HG03520 (cell line): ENCODE measurements around the gene POPDC3.

Source experiments
- ATAC-seq: cut with Tn5 transposase; IDR thresholded peaks from one replicate; pipeline ENCODE4 v1.9.1; 2021; ENCODE audit warnings: mild to moderate bottlenecking, moderate library complexity; ENCODE audit not compliant: unreplicated experiment

POPDC3 gene

DNA sequence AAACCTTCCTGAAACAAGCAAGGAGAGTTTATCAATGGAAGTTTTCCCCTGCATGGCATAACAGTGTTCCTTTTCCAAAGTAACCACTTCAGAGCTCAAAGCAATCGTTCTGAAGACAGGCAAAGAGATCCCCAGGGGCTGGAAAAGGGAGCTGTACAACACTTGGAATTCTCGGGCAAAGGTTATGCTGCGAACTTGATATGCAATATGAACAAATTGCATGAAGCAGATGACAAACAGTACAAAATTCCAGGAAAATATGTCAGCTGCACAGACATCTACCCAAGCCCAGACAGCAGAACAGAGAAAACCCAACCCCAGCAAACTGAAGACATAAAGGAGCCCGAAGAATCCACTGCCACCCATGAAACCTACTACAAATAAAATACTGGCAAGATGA is 18.4 kb downstream of the POPDC3 start:
- no peak for ATAC-seq

DNA sequence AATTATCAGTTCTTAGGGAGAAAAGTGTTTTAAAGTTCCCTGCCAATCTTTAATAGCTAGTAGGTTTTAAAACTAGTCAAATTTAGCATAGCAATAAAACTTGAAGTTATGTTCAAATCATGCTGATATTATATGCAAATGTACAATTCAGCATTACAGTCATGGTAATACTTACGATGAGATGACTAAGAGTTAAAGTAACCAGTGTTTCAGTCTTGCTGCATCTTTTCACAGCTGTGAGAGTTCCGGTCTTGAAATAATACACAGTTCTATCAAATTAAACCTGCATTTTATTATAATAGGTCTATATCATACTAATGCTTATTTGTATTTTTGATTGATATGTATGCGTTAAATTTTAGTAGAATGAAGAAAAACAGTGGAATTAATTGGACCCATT is 26.1 kb downstream of the POPDC3 start:
- ATAC-seq = peak; percentile 52

DNA sequence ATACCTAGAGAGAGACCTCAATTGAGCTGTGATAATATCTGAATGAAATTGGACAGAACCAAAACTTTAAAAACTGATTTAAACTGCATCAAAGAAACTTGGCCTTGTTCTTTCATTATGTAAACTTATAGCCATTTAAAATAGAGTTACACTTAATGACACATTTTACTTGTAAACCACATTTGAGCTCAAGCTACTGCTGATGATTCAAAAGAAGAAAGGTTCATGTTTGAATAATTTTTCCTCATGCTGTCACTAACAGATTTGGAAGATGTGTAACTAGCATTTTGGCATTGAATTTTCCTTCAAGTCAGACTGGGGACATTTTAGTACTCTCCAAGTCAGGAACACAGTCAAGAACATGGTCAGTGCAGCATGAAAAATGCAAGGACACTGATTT is 26.9 kb downstream of the POPDC3 start:
- ATAC-seq = no peak

DNA sequence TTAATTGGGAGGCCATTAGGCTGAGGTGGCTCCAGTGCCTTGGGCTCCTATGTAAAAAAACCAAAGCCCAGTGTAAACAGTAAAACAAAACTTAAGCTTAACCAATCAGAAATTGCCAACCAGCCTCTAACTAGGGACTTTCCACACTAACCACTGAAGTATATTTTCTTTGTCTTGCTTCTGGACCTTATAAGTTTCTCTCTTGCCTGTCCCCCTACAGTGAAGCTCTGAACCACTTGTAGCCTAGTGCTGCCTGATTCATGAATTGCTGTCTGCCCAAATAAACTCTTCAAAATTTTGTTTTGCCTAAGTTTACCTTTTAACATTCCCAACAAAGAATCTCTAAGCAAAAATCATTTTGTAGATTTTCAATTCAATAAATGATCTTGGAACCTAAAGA is 28.2 kb downstream of the POPDC3 start:
- ATAC-seq = no peak

DNA sequence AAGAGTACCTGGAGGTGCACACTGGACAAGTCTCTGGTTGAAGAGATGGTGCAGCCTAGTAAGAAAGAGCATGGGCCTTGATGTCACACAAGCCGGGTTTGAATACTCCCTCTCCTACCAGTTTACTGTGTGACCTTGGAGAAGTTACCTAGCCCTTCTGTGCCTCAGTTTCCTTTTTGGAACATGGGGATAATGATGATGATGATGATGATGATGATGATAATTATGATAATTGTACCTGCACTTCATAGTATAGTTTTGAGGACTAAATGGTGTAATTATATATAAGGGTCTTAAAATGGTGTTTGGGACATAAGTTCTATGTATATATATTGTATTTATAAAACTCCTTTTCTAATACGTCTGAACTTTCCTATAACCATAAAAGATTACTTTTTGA is 41.7 kb downstream of the POPDC3 start:
- no peak for ATAC-seq

DNA sequence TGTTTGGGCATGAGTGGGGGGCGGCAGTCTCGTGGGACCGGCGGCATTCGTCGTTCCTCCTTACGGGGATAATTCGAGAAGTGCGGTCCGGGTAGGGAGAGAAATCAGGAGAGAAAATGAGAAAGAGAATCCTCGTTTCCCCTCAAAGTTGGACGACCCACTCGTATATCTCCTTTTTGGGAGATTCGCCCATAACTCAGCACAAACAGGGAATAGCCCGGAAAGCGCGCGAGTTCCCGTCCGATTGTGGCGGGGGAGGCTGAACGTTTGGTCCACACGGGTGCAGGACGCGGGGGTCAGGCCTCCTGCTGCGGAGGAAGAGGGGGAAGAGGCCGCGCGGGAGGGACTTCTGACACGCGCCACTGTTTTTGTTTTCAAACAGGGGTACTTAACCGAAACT is 42.4 kb downstream of the POPDC3 start:
- ATAC-seq = no peak

DNA sequence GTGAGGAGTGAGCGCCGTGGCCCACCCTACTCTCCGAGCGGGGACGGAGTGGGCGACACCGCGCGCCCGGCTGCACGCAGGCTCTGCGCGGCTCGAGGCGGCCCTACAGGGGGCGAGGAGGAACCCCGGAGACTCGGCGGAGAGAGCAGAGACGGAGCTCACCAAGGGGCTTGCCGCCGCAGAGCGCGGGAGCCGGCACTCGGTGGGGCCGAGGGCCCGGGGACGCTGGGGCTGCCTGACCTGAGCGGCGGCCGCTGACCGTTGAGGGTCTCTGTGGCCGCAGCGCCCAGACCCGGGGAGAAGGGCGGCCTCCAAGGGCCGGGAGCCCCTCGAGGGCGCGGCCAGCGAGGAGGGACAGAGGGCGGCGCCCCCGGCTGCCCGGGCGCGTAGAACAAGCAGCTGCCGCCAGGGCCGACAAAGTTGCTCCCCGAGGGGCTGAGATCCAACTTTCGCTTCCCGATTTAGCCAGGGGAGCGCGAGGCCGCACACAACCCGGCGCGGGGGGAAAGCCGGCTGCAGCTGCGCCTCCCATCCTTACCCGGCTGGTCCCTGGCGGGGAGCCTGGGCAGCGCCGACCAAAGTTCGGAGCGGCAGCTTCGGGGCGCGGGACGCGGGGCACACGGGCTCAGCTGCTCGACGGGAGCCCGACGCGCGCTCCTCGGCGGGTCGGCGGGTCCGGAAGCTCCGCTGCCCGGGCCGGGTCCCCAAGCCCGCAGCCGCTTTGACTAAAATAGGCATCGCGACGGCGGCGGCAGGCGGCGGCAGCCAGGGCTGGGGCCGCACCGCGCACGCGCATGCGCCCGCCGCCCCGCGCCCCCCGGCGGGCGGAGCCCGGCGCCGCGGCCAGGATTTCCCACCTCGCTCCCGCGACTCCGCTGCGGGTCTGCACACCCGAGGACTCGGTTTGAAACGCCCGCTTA is 43.1 kb downstream of the POPDC3 start:
- peak; percentile 57 for ATAC-seq

DNA sequence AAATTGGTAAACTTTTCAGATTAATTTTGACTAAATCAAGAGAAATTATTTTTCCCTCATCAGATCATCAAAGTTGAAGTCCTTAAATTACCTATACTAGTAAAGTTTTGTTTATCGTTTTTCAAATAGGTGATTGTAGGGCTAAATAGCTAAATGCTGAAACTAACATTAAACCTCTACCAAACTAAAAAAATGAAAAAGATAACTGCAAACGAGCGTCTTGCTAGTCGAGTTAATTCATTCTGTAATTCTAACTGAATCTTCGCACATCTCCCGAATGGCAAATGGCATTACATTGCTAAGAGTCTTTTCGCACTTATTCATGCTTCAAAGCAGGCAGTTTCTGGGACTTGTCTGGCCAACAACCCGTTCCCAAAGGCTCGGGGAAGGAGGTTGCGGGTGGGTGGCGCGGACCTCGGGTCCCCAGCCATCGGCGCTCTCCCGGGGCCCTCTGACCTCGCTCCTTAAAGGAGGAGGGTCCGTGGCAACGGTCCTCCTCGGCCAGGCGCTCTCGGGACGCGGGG is 43.8 kb downstream of the POPDC3 start:
- no peak for ATAC-seq

DNA sequence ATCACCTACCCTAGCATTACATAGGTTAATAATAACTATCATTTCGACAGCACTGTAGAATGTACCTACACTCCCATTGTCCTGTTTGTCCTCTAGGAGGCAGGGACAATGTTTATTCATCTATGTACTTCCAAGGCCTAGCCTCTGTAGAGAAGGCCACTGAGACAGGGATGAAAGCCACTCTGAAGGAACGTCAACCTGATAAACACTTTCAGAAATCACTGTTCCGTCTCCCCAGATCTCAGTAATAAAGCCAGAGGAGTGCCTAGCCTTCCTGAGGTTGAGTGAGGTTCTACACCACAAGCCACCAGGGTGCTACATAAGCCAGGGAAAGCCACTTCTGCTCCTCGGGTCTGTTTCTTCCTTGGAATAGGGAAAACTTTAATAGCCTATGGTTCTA is 44.8 kb downstream of the POPDC3 start:
- ATAC-seq = no peak

DNA sequence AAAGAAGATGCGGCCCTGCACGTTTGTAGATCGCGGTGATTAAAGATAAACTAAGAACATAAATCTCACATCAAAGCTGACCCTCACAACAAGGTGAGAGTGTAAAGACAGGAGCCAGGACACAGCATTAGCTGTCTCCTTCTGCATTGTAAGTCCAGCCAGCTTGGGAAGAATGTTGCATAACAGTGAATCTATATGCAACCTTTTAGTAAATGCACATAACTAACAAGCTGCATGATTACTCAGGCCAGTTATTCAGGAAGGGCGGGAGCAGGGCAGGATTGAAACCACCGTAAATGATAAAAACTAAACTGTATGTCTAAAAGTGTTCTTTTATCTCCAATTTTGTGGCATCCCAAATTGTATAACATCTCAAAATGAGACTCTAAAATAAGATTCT is 57.1 kb downstream of the POPDC3 start:
- no peak for ATAC-seq

DNA sequence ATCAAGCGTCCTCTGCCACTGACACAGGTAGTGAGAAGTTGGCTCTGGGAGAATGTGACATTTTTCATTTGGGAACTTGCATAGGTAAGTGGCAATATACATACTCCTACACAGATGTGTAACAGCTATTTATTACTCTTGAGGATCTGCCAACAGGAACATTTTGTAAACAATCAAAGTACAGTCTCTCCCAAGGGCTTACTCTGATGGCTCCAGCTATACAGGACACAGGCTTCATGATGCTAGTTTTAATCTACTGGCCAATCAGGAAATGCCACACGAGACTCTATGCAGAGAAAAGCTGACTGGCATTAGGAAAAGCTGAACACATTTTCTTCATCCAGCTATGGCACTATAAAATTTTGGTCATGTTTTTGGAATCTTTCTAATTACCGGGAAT is 57.8 kb downstream of the POPDC3 start:
- ATAC-seq = no peak

DNA sequence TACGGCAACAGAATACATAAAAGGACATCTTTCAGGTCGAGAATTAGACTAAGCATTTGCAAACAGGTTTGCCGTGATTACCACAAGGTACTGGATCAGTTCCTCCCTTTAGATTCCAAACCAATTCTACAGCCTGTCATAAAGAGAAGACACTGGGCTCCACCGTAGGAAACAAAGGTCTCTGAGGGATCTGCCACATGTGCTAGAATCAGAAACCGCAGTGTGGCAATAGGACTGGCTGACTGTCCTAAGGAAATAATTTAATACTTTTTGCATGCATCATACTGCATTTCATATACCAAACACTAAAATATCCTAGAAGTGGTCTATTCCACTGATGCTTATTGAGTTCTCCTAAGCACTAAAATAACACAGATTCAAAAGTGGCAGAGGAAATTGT is 59.2 kb downstream of the POPDC3 start:
- ATAC-seq = no peak

DNA sequence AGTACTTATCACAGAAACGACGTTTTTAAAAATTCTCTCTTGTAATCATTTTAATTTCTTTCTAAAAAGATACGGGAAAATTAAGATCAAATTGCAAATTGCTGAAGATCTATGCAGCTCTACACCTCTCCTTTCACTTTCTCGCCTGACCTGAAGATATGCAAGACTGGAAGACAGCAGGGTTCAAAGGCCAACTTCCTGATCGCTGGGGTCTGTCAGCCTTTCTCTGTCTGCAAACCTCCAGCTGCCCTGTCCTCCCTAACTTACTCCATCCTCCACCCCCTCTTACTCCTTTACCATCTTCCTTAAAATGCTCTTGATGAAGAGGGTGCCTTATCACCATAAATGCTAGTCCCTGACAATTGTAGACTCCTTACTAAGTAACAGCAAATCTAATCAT is 63.7 kb downstream of the POPDC3 start:
- ATAC-seq = no peak

DNA sequence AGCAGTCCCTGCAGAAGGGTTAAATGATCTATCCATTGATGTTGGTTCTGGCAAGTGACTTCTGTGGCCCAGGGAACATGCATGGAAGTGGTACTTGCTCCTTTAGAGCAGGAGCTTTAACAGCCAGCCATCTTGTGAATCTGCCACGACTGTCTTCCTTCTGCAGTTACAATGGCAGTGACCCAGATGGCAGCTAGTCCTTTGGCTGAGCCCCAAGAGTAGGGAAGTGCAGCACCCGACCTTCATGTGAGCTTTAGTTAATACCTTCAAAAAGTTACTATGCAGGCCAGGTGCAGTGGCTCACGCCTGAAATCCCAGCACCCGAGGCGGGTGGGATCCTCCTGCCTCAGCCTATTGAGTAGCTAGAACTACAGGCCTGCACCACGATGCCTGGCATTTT is 66.4 kb downstream of the POPDC3 start:
- no peak for ATAC-seq

DNA sequence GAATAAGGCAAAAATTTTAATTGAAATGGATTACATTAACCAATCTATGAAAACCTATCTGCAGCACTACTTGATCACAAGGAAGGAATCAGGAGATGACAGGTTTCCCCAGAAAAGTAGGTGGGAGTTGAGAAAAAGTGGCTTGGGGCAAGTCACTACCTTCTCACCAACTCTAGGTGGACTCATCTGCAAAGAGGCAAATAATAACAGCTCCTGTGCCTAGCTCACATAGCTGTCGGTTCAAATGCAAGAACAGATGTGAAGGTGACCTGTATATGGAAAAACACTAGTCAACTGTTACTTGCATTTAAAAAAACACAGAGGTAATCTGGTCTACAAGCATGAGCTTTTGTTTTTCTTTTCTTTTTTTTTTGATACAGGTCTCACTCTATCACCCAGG is 67.2 kb downstream of the POPDC3 start:
- ATAC-seq = no peak

DNA sequence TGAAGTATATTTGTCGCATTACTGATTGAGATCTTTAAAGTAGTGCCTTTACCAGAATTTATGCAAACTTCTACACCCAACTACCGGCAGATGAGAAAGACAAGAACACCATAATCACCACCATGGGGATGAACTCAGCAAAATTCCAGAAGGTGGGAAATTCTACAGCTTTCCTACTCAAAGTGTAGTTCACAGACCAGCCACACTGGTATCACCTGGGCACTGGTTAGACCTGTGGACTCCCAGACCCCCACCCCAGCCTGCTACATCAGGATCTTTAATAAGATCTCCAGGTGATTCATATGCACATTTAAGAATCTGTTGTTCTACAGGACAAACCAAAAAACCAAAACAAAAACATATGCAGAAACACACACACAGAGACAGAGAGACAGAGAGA is 67.9 kb downstream of the POPDC3 start:
- no peak for ATAC-seq

DNA sequence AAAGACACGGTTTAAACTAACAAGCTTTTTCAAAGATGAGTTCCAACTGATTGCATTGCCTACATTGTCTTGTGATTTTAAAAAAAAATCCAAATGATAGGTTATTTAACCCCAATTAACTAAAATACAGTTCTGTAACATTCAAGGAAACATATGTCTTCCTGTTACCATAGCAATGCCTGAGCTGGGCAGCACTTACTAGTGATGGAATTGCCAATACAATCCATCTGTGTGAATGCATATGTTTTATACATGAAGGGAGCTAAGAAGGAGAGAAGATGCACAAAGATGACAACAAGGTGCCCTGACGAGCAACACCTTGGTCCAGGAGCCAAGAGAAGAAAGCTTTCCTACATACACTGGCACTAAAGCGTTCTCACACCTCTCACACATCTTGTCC is 68.7 kb downstream of the POPDC3 start:
- no peak for ATAC-seq

DNA sequence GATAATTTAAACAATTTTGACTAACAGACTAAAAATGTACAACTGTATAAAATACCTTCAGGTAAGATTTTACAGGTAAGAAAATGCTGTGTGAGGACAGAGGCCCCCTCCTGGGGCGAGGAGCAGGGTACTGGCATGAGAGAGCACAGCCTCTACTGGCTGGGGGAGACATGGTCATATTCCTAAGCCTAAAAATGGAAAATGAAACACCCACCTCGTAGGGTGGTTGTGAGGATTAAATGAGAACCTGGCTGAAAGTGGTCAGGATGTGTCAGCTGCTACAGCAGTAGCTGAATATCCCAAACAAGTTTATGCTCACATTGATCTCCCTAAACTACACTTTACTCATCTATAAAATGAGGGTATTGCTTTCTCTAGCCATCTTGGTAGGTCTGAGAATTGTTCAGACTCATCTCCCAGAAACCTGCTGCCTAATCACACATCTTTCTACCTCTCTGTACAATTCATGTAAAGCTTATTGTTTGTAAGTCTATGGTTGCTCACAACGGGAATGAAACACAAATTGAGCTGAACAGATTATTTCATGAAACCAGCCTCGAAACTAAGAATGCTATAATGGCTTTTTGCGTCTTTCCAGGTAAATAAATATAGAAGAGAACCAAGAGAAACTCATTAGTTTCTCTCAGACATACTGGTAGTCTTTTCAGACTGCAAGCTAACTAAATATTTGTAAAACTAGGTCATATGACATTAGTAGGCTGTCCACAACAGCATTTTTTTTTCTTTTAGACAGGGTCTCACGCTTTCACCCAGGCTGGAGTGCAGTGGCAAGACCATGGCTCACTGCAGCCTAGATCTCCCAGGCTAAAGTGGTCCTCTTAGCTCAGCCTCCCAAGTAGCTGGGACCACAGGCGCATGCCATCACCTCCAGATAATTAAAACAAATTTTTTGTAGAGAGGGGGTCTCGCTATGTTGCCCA is 69.6 kb downstream of the POPDC3 start:
- peak; percentile 48 for ATAC-seq

DNA sequence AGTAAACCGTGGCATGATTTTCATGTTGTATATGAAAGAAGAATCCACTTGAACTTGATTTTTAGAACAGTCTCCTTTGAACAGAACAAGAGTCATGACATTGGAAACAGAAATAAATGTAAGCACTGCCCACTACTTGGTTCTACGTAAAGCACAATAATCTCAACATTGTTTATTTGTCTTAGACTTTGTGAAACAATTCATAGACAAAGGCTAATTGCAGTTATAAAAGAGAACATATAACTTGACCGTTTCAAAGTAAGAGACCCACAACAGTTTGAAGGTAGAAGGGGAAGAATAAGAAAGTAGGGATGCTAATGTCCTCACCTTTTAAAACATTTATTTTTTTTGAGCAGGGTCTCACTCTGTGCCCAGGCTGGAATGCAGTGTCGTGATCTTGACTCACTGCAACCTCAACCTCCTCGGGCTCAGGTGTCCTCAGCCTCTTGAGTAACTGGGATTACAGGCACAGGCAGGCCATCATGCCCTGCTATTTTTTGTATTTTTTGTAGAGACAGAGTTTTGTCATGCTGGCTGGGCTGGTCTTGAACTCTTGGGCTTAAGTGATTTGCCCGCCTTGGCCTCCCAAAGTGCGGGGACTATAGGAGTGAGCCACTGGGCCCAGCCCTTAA is 71.1 kb downstream of the POPDC3 start:
- ATAC-seq = no peak
